ENCODE results near the gene VIL1. TPM values are rescaled to one million over a fixed set of nuclear protein-coding genes. Genes with fewer than 3 reads are reported as not detected.

VIL1 gene
- total and polyA plus RNA-seq, 2 of the 8 experiments (the other 6 are each of a cell fraction or from before 2014, with no cell fraction given), result 6.2 to 7.0 TPM

DNA sequence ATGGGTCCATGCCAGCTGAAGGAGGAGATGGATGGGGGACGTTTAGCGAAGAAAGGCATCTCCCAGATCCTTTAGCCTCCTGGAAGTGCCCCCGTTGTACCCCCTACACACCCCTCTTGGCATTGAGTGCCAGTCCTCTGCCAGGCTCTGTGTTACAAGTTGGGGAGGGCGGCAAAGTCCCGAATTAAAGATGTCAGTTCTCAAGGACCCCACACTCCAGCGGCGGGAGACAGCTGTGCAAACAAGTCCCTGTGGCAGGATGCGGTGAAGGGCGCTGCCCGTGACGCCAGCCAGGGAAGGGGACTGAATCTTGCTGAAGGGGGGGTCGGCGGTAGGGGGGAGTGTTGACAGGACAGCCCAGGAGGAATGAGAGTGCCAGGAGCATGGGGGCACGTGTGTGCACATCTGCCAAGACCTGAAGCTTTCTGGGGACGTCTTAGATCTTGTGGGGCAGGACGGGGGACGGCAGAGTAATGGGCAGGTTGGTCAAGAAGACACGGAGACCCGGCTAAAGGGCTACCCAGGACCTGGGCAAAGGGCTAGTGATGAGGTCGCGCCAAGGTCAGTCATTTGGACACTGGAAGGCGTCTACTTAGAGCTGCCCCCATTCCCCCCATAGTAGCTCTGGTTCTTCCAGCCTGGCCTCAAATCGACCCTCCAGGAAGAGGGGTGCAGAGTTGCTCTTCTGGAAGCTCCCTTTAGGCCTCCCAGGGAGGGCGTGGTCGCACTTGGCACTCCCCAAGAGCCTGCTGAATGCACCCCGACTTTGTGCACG is 22.0 kb upstream of the VIL1 start:
- Histone ChIP-seq H3K4me1 (replicated peaks in 1 of 4; ENCODE audit: control insufficient read depth in 3 of 4, insufficient read depth in 4 of 4, low read length in 3 of 4) (peaks cover 0 to 40% (median 27%) of the 10 kb centered on the region in 4 experiments; a peak in 6 of 7 replicates), H3K79me2 (ENCODE audit: control insufficient read depth in 1 of 2, insufficient read depth in 2 of 2, low read length in 2 of 2) (no peaks in the 10 kb centered on the region), H2AK5ac (ENCODE audit: low read depth, low read length) (no peak overlapping the region), H2BK120ac (replicated peaks; ENCODE audit: low read depth, low read length) (no peak overlapping the region), H3K23ac (ENCODE audit: insufficient read length) (no peak overlapping the region), H4K91ac (replicated peaks; ENCODE audit: insufficient read length, low read length) (no peak overlapping the region), H3K18ac (ENCODE audit: extremely low read depth, low read length) (peak overlapping the region; percentile 55), H2BK5ac (ENCODE audit: low read depth, low read length) (no peak overlapping the region; the same call in 1 of the 2 replicates), H3K79me1 (ENCODE audit: low read depth, low read length) (no peaks in the 10 kb centered on the region), H3K4ac (replicated peaks; ENCODE audit: insufficient read length, low read depth, low read length) (no peak overlapping the region), H4K5ac (ENCODE audit: insufficient read length, low read depth, low read length) (no peak overlapping the region), H3K56ac (replicated peaks; ENCODE audit: insufficient read length, low read depth, low read length) (no peak overlapping the region), H3K14ac (ENCODE audit: insufficient read length) (no peak overlapping the region), H3K27ac (ENCODE audit: low read depth, low read length) (no peak overlapping the region), H3K4me3 (ENCODE audit: extremely low read depth in 1 of 4, insufficient read depth in 2 of 4, low read depth in 3 of 4, low read length in 4 of 4) (peak overlapping the region; percentile 49 to 77 (median 64)), H3K23me2 (ENCODE audit: low read depth, low read length) (peaks cover 26% of the 10 kb centered on the region; the same call in 1 of the 2 replicates), H3K4me2 (ENCODE audit: insufficient read depth in 1 of 2, low read depth in 2 of 2, low read length in 2 of 2) (peak overlapping the region; percentile 82 to 84), H4K20me1 (replicated peaks in 1 of 2; ENCODE audit: control insufficient read depth in 1 of 2, insufficient read depth in 2 of 2, low read length in 2 of 2) (no peaks in the 10 kb centered on the region), H2BK15ac (ENCODE audit: low read length) (no peak overlapping the region), H2BK20ac (ENCODE audit: low read length) (no peak overlapping the region; the same call in 1 of the 2 replicates), H3K27me3 (replicated peaks in 1 of 4; ENCODE audit: control insufficient read depth in 3 of 4, extremely low read depth in 1 of 4, insufficient read depth in 3 of 4, low read length in 3 of 4) (peaks cover 22 to 34% (median 31%) of the 10 kb centered on the region in 4 experiments), H2BK12ac (ENCODE audit: low read depth, low read length) (peak overlapping the region; percentile 87; the same call in 1 of the 2 replicates), H4K8ac (ENCODE audit: extremely low read depth, insufficient read depth, low read length) (no peak overlapping the region; the same call in 1 of the 2 replicates), H3K36me3 (ENCODE audit: control insufficient read depth in 2 of 4, insufficient read depth in 4 of 4, low read length in 3 of 4) (no peaks in the 10 kb centered on the region), H3K9ac (replicated peaks in 1 of 4; ENCODE audit: extremely low read depth in 1 of 4, low read depth in 3 of 4, low read length in 3 of 4) (peak overlapping the region in 2 of 4 experiments; percentile 86 to 88; a peak in 3 of 7 replicates), H2AFZ (ENCODE audit: low read length) (no peak overlapping the region), H3K9me3 (ENCODE audit: insufficient read depth in 2 of 2, low read depth in 1 of 2, low read length in 1 of 2) (no peaks in the 10 kb centered on the region)
- peak in 1 of 2 experiments; percentile 76 for DNase-seq (ENCODE audit: low read depth in 1 of 2, low spot score in 2 of 2)
- ChIA-PET CTCF (ENCODE audit: partially characterized antibody) (interaction anchor here (0.6 to 7.5 kb wide), 16 partner anchors 9 to 189 kb away, joined by 3 to 96 read pairs (median 4); partner anchors contain the start of genes AAMP, CATIP, PNKD and TMBIM1), POLR2A (ENCODE audit: partially characterized antibody) (interaction anchor here (0.8 to 4.4 kb wide), 10 partner anchors 8 to 182 kb away, joined by 3 to 35 read pairs (median 4); partner anchors contain the start of genes AAMP and PNKD)
- FAIRE-seq, result no peak
- WGBS, 2 experiments (ENCODE audit: extremely low coverage in 1 of 2, insufficient coverage in 1 of 2, insufficient read length in 1 of 2, insufficient replicate concordance in 2 of 2, low coverage in 1 of 2, low lambda C conversion rate in 2 of 2, missing lambda C conversion rate in 1 of 2), result 3% methylated on average over 27 of the region's 27 CpGs; no CpG with 5 or more reads in 1 of the 2 experiments
- TF ChIP-seq GTF2F1 (IDR thresholded peaks at IDR 0.05; ENCODE audit: borderline replicate concordance, low read depth, low read length) (no peak), MAFK (IDR thresholded peaks at IDR 0.05; ENCODE audit: low read depth, low read length) (no peak), ZNF274 (IDR thresholded peaks at IDR 0.05; ENCODE audit: borderline replicate concordance, extremely low read depth, low read length) (no peak), RNF2 (IDR thresholded peaks at IDR 0.05; ENCODE audit: borderline replicate concordance, low read depth, low read length, missing control alignments, poor library complexity, severe bottlenecking) (peak; percentile 26), SIRT6 (IDR thresholded peaks at IDR 0.05; ENCODE audit: low read length) (no peak), RBBP5 (IDR thresholded peaks at IDR 0.05; ENCODE audit: borderline replicate concordance, low read depth, low read length) (no peak), CHD1 (IDR thresholded peaks at IDR 0.05; ENCODE audit: low read depth, low read length) (no peak), EP300 (IDR thresholded peaks at IDR 0.05; ENCODE audit: borderline replicate concordance in 1 of 2, low read depth in 2 of 2, low read length in 2 of 2) (no peak)
- TF ChIP-seq, protein P1, sequence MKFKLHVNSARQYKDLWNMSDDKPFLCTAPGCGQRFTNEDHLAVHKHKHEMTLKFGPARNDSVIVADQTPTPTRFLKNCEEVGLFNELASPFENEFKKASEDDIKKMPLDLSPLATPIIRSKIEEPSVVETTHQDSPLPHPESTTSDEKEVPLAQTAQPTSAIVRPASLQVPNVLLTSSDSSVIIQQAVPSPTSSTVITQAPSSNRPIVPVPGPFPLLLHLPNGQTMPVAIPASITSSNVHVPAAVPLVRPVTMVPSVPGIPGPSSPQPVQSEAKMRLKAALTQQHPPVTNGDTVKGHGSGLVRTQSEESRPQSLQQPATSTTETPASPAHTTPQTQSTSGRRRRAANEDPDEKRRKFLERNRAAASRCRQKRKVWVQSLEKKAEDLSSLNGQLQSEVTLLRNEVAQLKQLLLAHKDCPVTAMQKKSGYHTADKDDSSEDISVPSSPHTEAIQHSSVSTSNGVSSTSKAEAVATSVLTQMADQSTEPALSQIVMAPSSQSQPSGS (IDR thresholded peaks at IDR 0.05; ENCODE audit: low read length), result no peak
